T-helper 2 cell treated with Interferon-gamma antibody and Interleukin-4, amounts not matched to agents 100 ng/mL and 5 ng/mL, for 36 hours (primary cell): ENCODE results near the gene TMEM272. TPM values are rescaled to one million over a fixed set of nuclear protein-coding genes. Genes with fewer than 3 reads are reported as not detected.

ENCODE experiments used
- intact Hi-C: fragments of 100-400 bp; cut with micrococcal nuclease; formaldehyde crosslinking; loops from one replicate; pipeline ENCODE4 v1.15.1; 2023
- total RNA-seq: library from RNA; stranded (reverse); gene quantifications from 2 replicates; pipeline ENCODE4 v1.2.3, GENCODE V29; 2022

The TMEM272 gene
- total RNA-seq, 1 donor from 2014 or later: not detected

- intact Hi-C loops: loop anchor here (5.0 kb wide), 1 partner anchor 301 kb away; the partner anchor contains the start of gene NEK5
Observed at GRCh38 chr13:51826606-51827005, 18.4 kb downstream of the TMEM272 start.

GRCh38 chr13:51825681-51826254 lies 19.2 kb downstream of the TMEM272 start:
- intact Hi-C loops: loop anchor here (1.0 to 5.0 kb wide), 2 partner anchors 10 to 302 kb away; partner anchors contain the start of gene NEK5

GRCh38 chr13:51825165-51825592 lies 19.8 kb downstream of the TMEM272 start:
- intact Hi-C loops: loop anchor here (1.0 to 5.0 kb wide), 2 partner anchors 10 to 302 kb away; partner anchors contain the start of gene NEK5

- intact Hi-C loops: loop anchor here (1.0 to 5.0 kb wide), 2 partner anchors 9 to 303 kb away; partner anchors contain the start of gene NEK5
Observed at GRCh38 chr13:51824712-51825111, 20.3 kb downstream of the TMEM272 start.

GRCh38 chr13:51823863-51824262 lies 21.1 kb downstream of the TMEM272 start:
- intact Hi-C loops: no loop called here

- intact Hi-C loops: no loop called here
Observed at GRCh38 chr13:51823359-51823758, 21.6 kb downstream of the TMEM272 start.

- intact Hi-C loops: no loop called here
Observed at GRCh38 chr13:51822106-51822815, 22.7 kb downstream of the TMEM272 start.

GRCh38 chr13:51821606-51822005 lies 23.4 kb downstream of the TMEM272 start:
- intact Hi-C loops: no loop called here

- intact Hi-C loops: no loop called here
Observed at GRCh38 chr13:51820016-51820597, 24.9 kb downstream of the TMEM272 start.

GRCh38 chr13:51819544-51819943 lies 25.4 kb downstream of the TMEM272 start:
- intact Hi-C loops: loop anchor here (10.0 kb wide), 1 partner anchor 375 kb away; no protein-coding TSS in a partner anchor

- intact Hi-C loops: loop anchor here (10.0 kb wide), 1 partner anchor 376 kb away; no protein-coding TSS in a partner anchor
Observed at GRCh38 chr13:51818781-51819511, 26.0 kb downstream of the TMEM272 start.

- intact Hi-C loops: loop anchor here (10.0 kb wide), 1 partner anchor 377 kb away; no protein-coding TSS in a partner anchor
Observed at GRCh38 chr13:51818276-51818675, 26.7 kb downstream of the TMEM272 start.

GRCh38 chr13:51817717-51818116 lies 27.3 kb downstream of the TMEM272 start:
- intact Hi-C loops: loop anchor here (10.0 kb wide), 1 partner anchor 377 kb away; no protein-coding TSS in a partner anchor

GRCh38 chr13:51816604-51817249 lies 28.2 kb downstream of the TMEM272 start:
- intact Hi-C loops: loop anchor here (10.0 kb wide), 1 partner anchor 378 kb away; no protein-coding TSS in a partner anchor

GRCh38 chr13:51815848-51816247 lies 29.1 kb downstream of the TMEM272 start:
- intact Hi-C loops: loop anchor here (1.0 to 10.0 kb wide), 6 partner anchors 9 to 379 kb away; partner anchors contain the start of gene TMEM272

GRCh38 chr13:51814825-51815650 lies 29.9 kb downstream of the TMEM272 start:
- intact Hi-C loops: loop anchor here (1.0 to 10.0 kb wide), 6 partner anchors 10 to 380 kb away; partner anchors contain the start of gene TMEM272

GRCh38 chr13:51814071-51814470 lies 30.9 kb downstream of the TMEM272 start:
- intact Hi-C loops: loop anchor here (10.0 kb wide), 1 partner anchor 381 kb away; no protein-coding TSS in a partner anchor

- intact Hi-C loops: loop anchor here (10.0 kb wide), 1 partner anchor 383 kb away; no protein-coding TSS in a partner anchor
Observed at GRCh38 chr13:51811920-51812451, 33.0 kb downstream of the TMEM272 start.

- intact Hi-C loops: loop anchor here (10.0 kb wide), 1 partner anchor 384 kb away; no protein-coding TSS in a partner anchor
Observed at GRCh38 chr13:51811046-51811445, 33.9 kb downstream of the TMEM272 start.
